ENCODE results near the gene NBDY.

The NBDY gene

GRCh38 chrX:56811599-56811998 lies 82.6 kb downstream of the NBDY start:
- Histone ChIP-seq H3K9me3 (ENCODE audit: severe bottlenecking) (no peaks in the 10 kb centered on the region), H3K36me3 (no peaks in the 10 kb centered on the region), H3K27ac (no peak overlapping the region), H3K27me3 (ENCODE audit: insufficient read depth, low read depth, severe bottlenecking) (peaks cover 2% of the 10 kb centered on the region), H3K4me3 (ENCODE audit: low read depth, low read length) (no peak overlapping the region)
- no peak for DNase-seq
- no peak for TF ChIP-seq CTCF (IDR thresholded peaks at IDR 0.05; ENCODE audit: low read depth, low read length)

GRCh38 chrX:56812515-56813105 lies 83.6 kb downstream of the NBDY start:
- no peak for TF ChIP-seq CTCF (IDR thresholded peaks at IDR 0.05; ENCODE audit: low read depth, low read length)
- H3K9me3 ChIP-seq (ENCODE audit: severe bottlenecking), result no peaks in the 10 kb centered on the region

DNA sequence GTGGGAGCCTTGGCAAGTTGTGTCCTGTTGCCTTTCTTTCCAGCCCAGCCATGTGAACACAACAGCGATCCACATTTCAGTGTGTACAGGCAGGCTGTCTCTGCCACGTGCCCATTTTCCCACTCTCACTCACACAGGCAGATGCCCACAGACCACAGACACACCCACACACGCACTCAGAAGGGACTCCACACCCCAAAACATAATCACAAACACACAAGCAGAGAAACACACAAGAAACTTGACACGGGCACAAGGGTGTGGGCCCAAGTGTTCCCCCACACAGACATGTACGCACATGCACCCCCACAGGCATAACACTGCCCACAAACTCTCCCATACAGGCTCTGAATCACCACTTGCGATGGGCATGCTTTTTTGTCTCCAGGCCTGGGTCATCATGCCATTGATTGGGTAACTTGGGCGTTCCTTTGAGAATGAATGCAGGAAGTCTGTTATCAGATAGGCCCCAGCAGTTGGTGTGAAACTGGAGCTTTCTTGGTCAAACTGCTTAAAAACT lies 84.3 kb downstream of the NBDY start:
- Histone ChIP-seq H3K27ac (no peak overlapping the region), H3K27me3 (ENCODE audit: insufficient read depth, low read depth, severe bottlenecking) (peaks cover 2% of the 10 kb centered on the region), H3K36me3 (no peaks in the 10 kb centered on the region), H3K4me3 (ENCODE audit: low read depth, low read length) (no peak overlapping the region), H3K9me3 (ENCODE audit: severe bottlenecking) (no peaks in the 10 kb centered on the region)
- no peak for TF ChIP-seq CTCF (IDR thresholded peaks at IDR 0.05; ENCODE audit: low read depth, low read length)
- DNase-seq, result no peak

More at GRCh38 chrX:56812515-56813105, 83.6 kb downstream of the NBDY start:
- Histone ChIP-seq H3K36me3 (no peaks in the 10 kb centered on the region), H3K27me3 (ENCODE audit: insufficient read depth, low read depth, severe bottlenecking) (peaks cover 2% of the 10 kb centered on the region), H3K4me3 (ENCODE audit: low read depth, low read length) (no peak overlapping the region), H3K27ac (no peak overlapping the region)
- no peak for DNase-seq

DNA sequence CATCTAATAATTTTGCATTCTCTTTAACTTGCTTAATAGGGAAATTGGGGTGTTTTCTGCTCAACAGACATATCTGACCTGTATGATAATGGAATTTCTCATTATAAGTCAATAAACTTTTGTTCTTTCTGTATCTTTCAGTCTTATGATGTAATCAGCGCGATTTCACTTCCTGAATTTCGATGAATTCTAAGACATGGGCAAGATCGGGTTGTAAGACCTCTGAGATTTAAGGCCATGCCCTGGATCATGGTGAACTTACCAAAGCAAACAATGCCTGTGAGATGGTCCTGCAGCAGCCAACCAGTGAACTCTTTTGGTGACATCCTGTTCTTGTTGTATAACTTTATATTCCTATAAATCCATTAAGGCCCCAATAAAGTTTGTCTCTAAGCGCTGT lies 88.1 kb downstream of the NBDY start:
- Histone ChIP-seq H3K27me3 (ENCODE audit: insufficient read depth, low read depth, severe bottlenecking) (peaks cover 2% of the 10 kb centered on the region), H3K27ac (no peak overlapping the region), H3K4me3 (ENCODE audit: low read depth, low read length) (no peak overlapping the region), H3K9me3 (ENCODE audit: severe bottlenecking) (no peaks in the 10 kb centered on the region), H3K36me3 (no peaks in the 10 kb centered on the region)
- DNase-seq, result no peak
- no peak for TF ChIP-seq CTCF (IDR thresholded peaks at IDR 0.05; ENCODE audit: low read depth, low read length)

- Histone ChIP-seq H3K27me3 (ENCODE audit: insufficient read depth, low read depth, severe bottlenecking) (peaks cover 5% of the 10 kb centered on the region), H3K4me3 (ENCODE audit: low read depth, low read length) (no peak overlapping the region), H3K27ac (no peak overlapping the region), H3K9me3 (ENCODE audit: severe bottlenecking) (no peaks in the 10 kb centered on the region), H3K36me3 (no peaks in the 10 kb centered on the region)
- TF ChIP-seq CTCF (IDR thresholded peaks at IDR 0.05; ENCODE audit: low read depth, low read length), result no peak
- DNase-seq, result no peak
Observed at GRCh38 chrX:56826020-56826419, 97.0 kb downstream of the NBDY start.

GRCh38 chrX:56833626-56834025 lies 104.6 kb downstream of the NBDY start:
- DNase-seq, result no peak
- peaks cover 7% of the 10 kb centered on the region for H3K27me3 ChIP-seq (ENCODE audit: insufficient read depth, low read depth, severe bottlenecking)
- H3K4me3 ChIP-seq (ENCODE audit: low read depth, low read length), result no peak overlapping the region
- no peaks in the 10 kb centered on the region for H3K36me3 ChIP-seq
- TF ChIP-seq CTCF (IDR thresholded peaks at IDR 0.05; ENCODE audit: low read depth, low read length), result no peak
- H3K9me3 ChIP-seq (ENCODE audit: severe bottlenecking), result no peaks in the 10 kb centered on the region
- H3K27ac ChIP-seq, result no peak overlapping the region

Data from WERI-Rb-1 (cell line).